ENCODE data around the gene MEF2C.
"Not testable (repeated sequence)": the region's sequence is repeated elsewhere in the genome, so short reads cannot be mapped to it uniquely, and the experiment has no call there.

Gene MEF2C

GRCh38 chr5:88806338-88806737, 76.6 kb downstream of the MEF2C start:
- CTCF ChIA-PET, result interaction anchor here (0.7 kb wide), 2 partner anchors 14 to 33 kb away, joined by 3 read pairs; no protein-coding TSS in a partner anchor
- DNase-seq (ENCODE audit: low spot score), result no peak

GRCh38 chr5:88805151-88805784, 77.7 kb downstream of the MEF2C start:
- no peak for DNase-seq (ENCODE audit: low spot score)
- POLR2A ChIA-PET (ENCODE audit: low non-redundant PET), result no interaction called here
- no peak for TF ChIP-seq CTCF (conservative IDR thresholded peaks at IDR 0.05; ENCODE audit: low read depth)
- H3K27ac ChIP-seq, result no peak overlapping the region
- CTCF ChIA-PET, result interaction anchor here (0.6 to 0.8 kb wide), 3 partner anchors 15 to 596 kb away, joined by 3 read pairs; no protein-coding TSS in a partner anchor

More at GRCh38 chr5:88806338-88806737, 76.6 kb downstream of the MEF2C start:
- no peak overlapping the region for H3K27ac ChIP-seq
- no peak for TF ChIP-seq CTCF (conservative IDR thresholded peaks at IDR 0.05; ENCODE audit: low read depth)
- POLR2A ChIA-PET (ENCODE audit: low non-redundant PET), result no interaction called here

- ChIA-PET CTCF (no interaction called here), POLR2A (ENCODE audit: low non-redundant PET) (no interaction called here)
- TF ChIP-seq CTCF (conservative IDR thresholded peaks at IDR 0.05; ENCODE audit: low read depth), result no peak
- no peak for DNase-seq (ENCODE audit: low spot score)
- no peak overlapping the region for H3K27ac ChIP-seq
Observed at GRCh38 chr5:88804444-88804843, 78.5 kb downstream of the MEF2C start.

GRCh38 chr5:88803309-88803708, 79.7 kb downstream of the MEF2C start:
- CTCF ChIA-PET, result no interaction called here
- TF ChIP-seq CTCF (conservative IDR thresholded peaks at IDR 0.05; ENCODE audit: low read depth), result no peak
- POLR2A ChIA-PET (ENCODE audit: low non-redundant PET), result no interaction called here
- DNase-seq (ENCODE audit: low spot score), result no peak
- no peak overlapping the region for H3K27ac ChIP-seq

- CTCF ChIA-PET, result interaction anchor here (0.6 kb wide), 1 partner anchor 466 kb away, joined by 3 read pairs; no protein-coding TSS in a partner anchor
- H3K27ac ChIP-seq, result no peak overlapping the region
- POLR2A ChIA-PET (ENCODE audit: low non-redundant PET), result no interaction called here
- TF ChIP-seq CTCF (conservative IDR thresholded peaks at IDR 0.05; ENCODE audit: low read depth), result no peak
- DNase-seq (ENCODE audit: low spot score), result no peak
Observed at GRCh38 chr5:88799938-88800535, 82.9 kb downstream of the MEF2C start.

- DNase-seq (ENCODE audit: low spot score); H3K27ac ChIP-seq; POLR2A ChIA-PET (ENCODE audit: low non-redundant PET): not testable (repeated sequence)
- CTCF ChIA-PET, result interaction anchor here (0.6 kb wide), 1 partner anchor 359 kb away, joined by 4 read pairs; no protein-coding TSS in a partner anchor
Observed at GRCh38 chr5:88798933-88799332, 84.1 kb downstream of the MEF2C start.

GRCh38 chr5:88793797-88794196, 89.2 kb downstream of the MEF2C start:
- H3K27ac ChIP-seq; CTCF ChIA-PET; DNase-seq (ENCODE audit: low spot score); POLR2A ChIA-PET (ENCODE audit: low non-redundant PET): not testable (repeated sequence)

Data from RWPE1 (cell line).